ENCODE measurements around the gene MRPS18B.
"Not testable (repeated sequence)": the region's sequence is repeated elsewhere in the genome, so short reads cannot be mapped to it uniquely, and the experiment has no call there.

The MRPS18B gene

DNA sequence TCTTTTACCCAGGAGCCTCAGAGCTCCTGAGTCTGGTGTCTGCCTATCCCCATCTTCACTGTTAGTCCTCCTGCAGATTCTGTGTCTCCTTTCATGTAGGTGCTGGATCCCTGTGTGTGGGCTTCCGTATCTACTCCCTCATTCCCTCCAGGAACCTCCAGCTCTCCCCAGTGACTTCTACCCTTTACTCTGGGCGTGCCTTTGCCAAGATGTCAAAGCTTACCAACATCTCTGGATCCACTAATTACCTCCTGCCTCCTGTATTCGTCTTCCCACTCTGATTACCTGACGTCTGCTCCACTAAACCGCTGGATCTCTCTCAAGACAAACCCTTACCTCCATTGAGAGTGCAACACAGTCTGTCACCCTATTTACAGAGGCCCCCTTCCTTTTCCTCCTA lies 27.1 kb downstream of the MRPS18B start:
- FAIRE-seq = no peak

DNA sequence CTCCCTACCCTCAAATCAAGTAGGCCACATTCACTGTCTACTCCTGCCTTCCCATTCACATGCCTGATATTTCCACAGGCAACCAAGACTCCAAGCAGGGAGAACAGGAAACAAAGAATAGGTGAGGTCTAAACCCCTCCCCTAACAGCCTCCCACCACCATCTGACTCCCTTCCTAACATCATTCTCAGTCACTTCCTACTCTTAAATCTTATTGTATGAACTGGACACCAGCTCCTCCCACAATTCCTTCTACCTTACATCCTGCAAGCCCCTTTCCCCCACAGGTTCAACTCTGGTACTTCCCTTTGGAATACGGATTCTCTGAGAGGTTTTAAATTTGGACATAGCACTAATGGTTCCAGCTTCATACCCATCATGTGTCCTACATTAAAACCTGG lies 28.3 kb downstream of the MRPS18B start:
- FAIRE-seq = no peak

DNA sequence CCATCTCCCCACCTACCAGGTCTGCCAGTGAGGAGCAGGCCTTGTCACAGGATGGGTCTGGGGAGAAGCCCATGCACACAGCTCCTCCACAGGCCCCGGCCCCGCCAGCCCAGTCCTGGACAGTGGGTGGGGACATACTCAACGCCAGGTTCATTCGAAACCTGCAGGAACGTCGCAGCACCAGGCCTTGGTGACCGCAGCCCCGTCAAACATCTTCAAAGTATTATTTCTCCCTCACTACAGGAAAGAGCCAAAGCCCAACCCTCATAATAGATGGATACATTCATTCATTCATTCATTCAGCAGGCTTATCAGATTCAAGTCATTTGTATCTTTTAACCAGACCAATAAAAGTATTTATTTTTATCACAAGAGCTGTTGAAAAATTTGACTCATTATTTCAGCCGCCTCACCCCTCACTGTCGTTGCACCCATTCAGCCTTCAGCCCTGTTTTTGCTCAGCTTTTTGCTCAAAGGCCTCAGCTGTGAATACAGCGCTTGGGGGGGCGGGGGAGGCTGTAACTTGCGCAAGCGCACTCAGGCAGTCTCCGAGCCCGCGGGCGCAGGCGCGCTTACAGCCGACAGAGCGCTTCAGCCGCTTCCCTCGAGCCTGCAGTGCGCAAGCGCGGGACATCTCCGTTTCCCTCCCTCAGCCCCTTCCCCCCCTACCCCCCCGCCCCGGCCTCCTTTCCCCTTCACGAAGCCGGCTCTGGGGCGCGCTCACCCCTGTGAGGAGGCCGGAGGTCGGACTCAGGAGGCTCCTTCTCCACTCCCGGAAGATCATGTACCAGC lies 29.0 kb downstream of the MRPS18B start, which contains the start of gene C6orf136:
Gene C6orf136 (plus strand): TSS at position 684 of the 792 bp plus-strand sequence. CDS start 99 bp downstream, at position 783.
- FAIRE-seq = no peak

DNA sequence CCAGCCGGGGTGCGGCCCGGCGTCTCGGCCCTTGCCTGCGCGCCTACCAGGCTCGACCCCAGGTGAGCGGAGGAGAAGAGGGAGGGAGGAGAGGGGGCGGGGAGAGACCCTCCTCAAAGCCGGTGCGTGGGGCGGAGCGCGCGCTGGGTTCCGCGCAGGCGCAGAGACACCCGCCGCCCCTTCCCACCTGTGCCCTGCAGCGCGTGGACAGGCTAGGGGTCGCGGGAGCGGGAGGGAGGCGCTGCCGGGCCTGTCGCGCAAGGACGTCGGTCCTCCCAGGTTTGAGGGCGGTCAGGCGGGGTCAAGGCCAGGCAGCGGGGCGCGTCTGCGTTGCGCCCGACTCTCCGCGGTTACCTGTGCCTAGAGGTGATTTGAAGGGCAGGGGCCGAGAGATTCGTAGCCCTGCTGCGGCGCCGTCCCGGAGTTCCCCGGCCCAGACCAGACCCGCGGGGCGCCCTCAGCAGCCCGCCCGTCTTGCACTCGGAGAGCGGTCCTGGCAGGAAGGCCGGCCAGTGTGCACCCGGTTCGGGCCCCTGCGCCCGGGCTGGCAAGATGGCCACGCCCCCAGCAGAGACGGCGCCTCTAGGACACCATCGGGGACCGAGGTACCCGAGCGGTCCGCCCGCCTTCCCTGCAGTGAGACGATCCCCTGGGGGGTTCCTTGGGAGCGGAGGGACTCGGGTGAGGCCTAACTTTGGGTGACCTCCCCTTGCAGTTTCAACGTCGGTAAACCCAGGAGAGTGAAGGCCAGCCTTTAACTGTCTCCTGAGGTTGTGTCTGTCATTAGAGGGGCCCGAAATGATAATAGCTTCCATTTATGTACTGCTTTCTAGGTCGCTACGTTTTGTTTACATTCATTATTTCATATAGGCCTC lies 29.8 kb downstream of the MRPS18B start:
- no peak for FAIRE-seq

DNA sequence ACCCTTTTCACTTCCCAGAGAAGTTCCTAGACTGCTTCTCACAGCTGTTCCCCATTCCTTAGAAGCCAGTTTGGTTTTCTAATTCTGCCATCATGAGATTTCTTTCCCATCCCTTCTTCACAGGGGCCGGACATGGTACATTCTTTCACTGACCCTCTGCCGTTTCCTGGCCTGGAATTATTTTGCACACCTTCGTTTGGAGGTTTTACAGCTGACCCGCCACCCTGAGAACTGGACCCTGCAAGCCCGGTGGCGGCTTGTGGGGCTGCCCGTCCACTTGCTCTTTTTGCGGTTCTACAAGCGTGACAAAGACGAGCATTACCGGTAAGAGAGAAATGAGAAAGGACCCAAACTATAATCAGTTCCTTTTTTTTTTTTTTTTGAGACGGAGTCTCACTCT lies 33.5 kb downstream of the MRPS18B start:
- no peak for FAIRE-seq

DNA sequence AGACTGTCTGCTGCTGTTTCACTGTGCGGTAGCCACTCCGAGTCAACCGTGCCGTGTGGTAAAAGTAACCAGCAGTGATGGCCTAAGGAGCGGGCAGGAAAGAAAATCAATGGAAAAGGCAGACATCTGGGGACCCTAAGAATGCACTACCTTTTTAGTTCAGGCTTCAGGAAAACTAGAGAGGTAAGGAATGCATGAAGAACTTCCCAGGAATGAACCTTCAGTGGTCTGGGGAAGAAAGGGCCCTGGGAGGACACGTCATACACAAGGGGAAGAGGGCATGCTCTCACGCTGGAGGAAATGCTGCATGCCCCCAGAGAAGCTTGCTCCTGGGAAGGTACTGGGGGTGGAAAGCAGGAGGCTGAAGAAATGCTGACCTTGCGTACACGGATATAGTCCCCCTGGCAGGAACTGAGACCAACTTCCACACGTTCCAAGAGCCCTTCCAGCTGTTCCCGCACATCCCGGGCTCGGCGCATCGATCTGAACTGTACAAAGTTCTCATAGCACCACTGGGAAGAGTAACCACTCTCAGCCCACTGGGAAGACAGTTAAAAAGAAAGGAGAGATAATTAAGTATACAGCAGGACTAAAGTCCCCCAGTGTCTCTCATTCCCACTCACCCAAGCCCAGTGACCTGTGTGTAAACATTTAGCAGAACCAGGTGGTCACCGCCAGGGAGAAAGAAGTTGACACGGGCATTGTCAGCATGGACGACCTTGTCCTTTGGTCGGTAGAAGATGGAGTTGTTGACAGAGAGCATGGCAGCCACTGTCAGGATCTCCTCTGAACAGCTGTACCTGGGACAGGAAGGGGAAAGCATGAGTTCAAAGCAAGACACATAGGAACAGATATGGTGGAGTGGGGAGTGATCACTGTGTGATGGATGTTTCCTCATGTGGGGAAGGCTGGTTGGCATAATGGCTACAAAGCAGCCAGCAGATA lies 37.4 kb downstream of the MRPS18B start:
- no peak for FAIRE-seq

DNA sequence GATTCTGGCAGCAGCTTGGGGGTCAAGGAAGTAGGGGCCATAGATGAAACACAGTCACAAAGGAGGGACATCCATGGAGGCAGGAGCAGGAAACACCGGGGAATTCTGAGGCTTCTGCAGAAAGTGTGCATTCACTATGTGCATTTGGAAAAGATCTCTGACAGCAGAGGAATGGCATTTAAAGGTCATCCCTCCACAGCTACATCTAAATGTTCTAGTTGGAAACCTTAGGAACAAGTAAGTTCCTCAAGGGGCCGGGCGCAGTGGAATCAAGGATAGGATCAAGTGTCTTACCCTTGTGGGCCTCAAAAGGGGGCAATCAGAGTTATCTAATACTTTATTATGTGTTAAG lies 38.1 kb downstream of the MRPS18B start:
- FAIRE-seq = no peak

DNA sequence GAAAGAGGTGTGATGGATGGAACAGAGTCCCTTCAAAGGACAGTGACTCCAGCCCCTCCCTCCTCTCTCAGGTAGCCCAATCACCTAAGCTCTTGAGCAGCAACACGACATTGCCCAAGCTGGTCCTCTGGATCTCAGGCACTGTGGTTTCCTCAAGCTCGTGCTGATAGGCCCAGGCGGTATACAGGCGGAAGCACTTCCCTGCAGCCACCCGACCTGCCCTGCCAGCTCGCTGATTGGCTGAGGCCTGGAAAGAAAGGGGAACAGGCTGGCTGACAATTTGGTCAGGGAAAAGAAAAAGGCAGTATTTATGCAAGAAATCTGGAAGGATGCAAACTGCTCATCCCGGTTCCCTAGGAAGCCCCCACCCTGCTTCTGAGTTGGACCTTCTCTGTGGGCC lies 38.9 kb downstream of the MRPS18B start:
- FAIRE-seq = no peak

DNA sequence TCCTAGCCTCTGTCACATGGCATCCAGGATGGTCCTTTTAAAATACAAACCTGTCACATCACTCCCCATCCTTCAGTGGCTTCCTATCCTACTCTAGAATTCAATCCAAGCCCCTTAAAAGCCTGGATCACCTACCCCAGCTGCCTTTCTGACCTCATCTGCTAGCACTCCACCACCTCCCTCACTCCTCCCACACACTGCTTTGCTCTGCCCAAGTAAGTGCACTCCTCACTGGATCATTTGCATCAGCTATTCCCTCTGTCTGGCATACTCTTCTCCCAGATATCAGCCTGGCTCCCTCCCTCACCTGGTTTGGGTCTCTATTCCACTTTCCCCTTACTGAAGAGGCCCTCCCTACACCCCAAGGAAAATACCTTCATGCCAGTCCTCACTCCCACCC lies 39.8 kb downstream of the MRPS18B start:
- FAIRE-seq = no peak

DNA sequence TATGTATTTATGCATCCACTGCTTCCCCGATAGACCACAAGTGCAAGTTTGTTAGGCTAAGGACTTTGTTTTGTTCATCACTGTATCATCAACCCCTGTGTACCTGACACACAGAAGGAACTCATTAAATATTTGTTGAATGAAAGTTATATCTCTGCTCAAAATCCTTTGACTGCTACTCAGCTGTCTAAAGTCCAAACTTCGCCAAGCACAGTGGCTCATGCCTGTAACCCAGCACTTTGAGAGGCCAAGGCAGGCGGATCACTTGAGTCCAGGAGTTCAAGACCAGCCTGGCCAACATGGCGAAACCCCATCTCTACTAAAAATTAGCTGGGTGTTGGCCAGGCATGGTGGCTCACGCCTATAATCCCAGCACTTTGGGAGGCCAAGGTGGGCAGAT lies 40.3 kb downstream of the MRPS18B start:
- FAIRE-seq = not testable (repeated sequence)

DNA sequence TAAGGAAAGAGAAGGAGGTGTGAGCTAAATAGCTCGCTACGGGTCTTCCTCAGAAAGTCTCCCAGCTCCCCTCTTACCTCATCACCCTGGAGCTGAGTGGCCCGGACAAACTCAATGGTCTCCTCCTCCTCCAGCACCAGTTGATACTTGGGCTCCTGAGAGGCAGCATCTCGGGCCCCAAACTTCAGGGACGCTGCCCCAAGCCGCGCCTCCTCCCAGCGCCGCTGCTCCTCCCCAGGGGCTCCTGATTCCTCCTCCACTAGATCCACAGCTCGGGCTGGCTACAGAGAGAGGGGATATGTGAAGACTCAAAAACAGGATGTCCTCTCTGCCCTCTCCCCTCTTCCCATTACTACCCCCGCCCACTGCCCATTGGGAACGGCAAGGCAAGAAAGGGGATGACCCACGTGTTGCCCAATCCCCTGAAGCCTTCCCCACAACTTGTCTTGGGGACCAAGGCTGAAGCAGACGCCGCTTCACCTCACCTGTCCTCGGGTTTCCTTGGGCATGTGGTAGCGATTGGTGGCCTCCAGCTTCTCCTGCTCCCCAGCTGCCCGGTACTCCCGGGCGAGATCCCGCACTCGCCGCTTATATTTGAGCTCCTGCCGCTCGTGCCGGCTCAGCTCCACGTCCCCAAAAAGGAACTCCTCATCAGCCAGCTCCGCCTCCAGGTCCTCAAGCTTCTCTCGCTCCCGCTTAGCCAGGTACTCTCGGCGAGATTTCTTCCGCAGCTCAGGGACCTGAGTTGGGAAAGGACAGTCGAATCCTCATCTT lies 47.5 kb downstream of the MRPS18B start:
- FAIRE-seq = no peak

DNA sequence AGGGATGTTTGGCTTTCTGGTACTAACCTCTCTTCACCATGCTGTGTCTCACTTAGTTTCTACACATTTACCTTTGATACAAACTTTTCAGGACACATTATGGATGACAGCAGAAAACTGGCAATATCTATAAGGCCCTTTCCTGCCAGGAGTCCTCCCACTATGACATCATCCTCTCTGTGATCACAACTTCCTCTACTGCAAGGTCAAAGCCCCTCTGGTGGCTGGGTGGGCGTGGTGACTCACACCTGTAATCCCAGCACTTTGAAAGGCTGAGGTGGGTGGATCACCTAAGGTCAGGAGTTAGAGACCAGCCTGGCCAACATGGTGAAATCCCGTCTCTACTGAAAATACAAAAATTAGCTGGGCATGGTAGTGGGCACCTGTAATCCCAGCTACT lies 48.7 kb downstream of the MRPS18B start:
- FAIRE-seq = not testable (repeated sequence)

DNA sequence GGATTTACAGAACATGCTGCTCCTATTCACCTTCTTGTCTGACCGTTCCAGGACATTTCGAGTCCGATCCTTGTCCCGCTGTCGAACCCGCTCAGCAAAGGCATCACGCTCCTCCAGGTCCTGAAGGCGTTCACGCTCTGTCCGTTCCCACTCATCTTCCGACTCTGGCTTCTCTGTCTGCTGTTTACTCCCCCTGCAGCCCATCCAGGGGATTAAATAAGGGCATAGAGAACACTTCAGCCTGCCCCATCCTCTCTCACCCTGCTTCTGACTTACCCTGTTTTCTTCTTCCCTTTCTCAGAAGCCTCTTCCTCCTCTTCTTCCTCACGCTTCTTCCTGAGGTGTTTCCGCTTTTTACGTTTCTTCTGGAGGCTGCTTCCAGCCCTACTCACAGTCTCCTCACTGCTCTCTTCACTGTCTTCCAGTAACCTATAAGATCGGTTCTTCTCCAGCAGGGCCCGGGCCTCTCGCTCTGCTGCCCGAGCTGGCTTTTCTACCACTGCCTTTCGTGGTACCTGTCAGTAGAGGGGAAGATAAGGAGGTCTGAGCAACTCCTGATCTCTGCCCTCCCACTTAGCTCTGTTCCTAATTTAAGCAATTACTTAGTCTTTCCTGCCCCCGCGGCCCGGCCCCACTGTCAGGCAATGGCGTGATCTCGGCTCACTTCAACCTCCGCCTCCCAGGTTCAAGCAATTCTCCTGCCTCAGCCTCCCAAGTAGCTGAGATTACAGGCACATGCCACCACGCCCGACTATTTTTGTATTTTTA lies 53.3 kb downstream of the MRPS18B start:
- no peak for FAIRE-seq

DNA sequence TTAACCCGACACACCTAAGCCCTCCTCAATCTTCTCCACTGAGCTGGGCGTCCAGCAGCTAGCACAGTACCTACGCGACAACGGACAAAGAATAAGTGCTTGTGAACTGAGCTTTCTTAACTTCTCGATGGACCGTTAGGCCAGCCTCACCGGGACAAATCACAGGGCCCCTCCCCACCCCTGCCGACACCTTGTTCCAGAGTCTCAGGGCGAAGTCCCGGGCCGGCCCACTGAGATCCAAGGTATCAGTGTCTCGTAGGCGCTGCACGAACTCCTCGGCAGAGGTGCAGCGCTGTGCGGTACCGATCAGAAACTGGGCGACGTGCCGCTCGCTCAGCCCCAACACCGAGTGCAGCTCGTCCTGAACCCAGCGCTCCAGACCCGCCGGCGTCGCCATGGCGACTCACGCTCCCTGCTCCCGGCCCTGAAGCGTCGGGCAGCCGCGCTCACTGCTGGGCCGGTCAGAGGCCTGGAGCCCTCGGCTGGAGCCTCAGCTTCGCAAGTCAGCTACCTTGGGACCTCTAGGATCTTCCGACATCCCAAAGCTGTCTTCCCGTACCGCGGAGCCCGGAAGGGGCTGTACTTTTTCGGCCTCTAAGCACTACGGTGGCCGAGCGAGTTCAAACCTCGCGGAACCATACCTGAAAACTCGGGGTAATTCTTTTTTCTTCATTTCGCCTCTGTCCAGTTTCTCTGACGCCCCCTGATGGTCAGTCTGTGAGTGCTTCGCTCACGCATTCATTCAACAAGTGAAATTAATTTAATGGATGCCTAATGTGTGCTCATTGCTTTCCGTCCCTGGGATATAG lies 55.0 kb downstream of the MRPS18B start, which contains the start of gene DHX16:
Gene DHX16 (minus strand): TSS at position 562 of the 809 bp plus-strand sequence. CDS start 165 bp downstream, at position 397.
- FAIRE-seq = peak; percentile 82

Data from TTC549 (cell line).